GM12874 (cell line): Measurements from ENCODE around the gene ZC3H12D.

Source experiments
- CTCF ChIP-seq: IDR thresholded peaks from 2 replicates; pipeline ENCODE4 v1.5.1; 2011; ENCODE audit warnings: low read depth, mild to moderate bottlenecking, control low read depth, low read length, moderate library complexity; ENCODE audit not compliant: insufficient read depth

ZC3H12D gene

GRCh38 chr6:149397384-149397783 lies 87.4 kb downstream of the ZC3H12D start:
- no peak for TF ChIP-seq CTCF
